GM18526 (cell line): ENCODE measurements around the gene KCTD16.

Source experiments
- POLR2A ChIP-seq: IDR thresholded peaks from 3 replicates; pipeline ENCODE4 v1.6.1; 2011; ENCODE audit not compliant: insufficient read length; ENCODE audit errors: extremely low read depth

KCTD16 gene

GRCh38 chr5:144292029-144292428, 121.4 kb downstream of the KCTD16 start:
- TF ChIP-seq POLR2A = no peak

DNA sequence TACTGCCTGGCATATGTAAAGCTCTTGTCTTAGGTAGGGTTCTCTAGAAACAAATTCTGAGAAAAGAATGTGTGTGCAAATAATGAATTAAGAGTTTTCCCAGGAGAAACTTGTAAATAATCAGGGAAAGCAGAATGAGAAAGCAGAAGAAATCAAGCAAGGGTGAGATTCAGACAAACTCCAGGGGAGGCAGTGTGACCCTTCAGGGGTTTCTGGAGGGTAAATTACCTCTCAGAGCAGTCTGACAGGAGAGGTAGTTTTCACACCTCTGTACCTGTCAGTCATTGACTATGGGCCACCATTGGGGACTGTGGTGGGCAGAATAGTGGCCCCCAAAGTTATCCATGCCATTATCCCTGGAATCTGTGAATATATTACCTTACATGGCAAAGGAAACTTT, 124.6 kb downstream of the KCTD16 start:
- TF ChIP-seq POLR2A = no peak

- no peak for TF ChIP-seq POLR2A
Observed at GRCh38 chr5:144297081-144297480, 126.4 kb downstream of the KCTD16 start.

GRCh38 chr5:144298658-144299057, 128.0 kb downstream of the KCTD16 start:
- no peak for TF ChIP-seq POLR2A

DNA sequence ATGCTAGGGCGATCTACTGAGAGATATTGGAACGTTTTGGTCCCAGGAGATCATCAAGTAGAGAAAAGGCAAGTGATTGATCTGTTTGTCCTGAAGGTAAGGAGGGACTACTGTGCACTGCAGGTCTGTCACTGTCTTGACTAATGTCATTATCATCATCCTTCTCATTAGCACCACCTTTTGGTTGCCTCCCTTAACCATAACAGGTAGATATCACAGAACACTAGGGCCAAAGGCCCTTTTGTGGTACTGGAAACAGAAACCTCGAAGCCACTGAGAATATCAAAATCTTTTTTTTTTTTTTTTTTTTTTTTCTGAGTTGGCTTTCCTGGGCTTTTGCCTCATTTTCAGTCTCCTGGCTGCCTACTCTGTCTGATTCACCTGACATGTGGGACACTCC, 134.0 kb downstream of the KCTD16 start:
- no peak for TF ChIP-seq POLR2A

DNA sequence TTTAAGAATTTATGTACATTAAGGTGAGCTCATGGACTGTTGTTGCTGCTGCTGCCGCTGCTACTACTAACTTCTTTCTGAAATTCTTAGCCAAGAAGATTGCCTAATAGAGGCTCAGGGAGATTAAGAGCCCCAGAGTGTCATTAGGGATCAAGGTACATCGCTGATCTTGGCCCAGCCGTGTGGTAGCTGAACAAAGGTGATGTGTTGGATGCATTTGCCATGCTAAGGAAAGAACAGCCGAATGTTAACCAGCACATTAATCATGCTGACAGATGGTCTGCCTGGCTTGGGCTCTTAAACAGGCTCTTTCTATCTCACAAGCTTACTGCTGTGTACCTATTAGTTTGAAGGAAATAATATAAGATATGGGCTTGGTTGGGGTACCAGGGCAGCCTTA, 137.1 kb downstream of the KCTD16 start:
- TF ChIP-seq POLR2A = no peak

DNA sequence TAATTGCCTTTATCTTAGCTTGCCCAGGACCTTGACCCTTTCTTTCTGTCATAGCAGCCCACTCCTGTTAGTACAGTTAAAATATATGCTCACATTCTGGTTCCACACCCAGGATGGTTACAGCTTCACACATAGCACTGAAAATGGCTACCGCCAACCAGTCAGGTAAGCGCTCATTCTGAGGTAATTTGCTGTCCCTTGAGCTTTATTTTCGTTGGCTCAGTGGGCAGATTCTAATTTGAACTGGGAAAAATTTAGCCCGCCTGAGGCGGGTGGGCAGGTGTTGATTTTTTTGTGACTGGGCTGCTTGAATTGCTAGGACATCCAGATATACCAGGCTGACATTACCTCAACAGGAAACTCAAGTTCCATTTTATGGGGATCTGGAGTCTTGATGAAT, 137.5 kb downstream of the KCTD16 start:
- TF ChIP-seq POLR2A = no peak

DNA sequence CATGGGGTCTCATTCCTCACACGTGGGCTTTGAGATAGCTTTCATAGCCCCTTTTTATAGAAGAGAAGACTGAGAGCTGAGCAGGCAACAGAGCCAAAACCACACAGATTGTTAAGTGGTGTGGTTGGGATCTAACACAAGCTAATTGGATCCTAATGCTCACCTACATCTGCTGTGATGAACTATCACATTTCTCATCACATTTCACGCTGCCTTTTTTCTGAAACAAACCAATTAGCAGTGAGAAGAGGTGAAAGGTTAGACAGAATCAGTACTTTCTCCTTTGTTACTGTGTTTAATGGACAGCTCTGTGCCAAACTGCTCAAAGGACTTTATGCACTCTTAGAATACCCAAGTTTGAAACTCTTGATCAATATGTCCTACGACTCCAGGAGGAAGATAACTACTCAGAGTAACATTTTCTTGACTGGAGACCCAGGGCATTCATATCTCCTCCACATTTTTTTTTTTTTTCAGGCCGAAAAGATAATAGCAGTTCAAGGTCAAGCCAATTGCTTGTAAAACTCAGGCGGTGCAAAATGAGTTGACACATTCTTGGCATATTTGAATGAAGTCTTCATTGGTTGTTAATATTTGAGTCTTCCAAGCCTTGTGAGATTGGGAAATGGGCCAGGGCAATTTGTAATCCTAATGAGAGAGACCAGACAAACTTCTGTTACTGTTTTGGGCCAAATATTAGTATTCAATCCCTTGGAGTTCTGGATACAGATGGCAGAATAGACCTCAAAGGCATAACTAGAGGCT, 138.4 kb downstream of the KCTD16 start:
- TF ChIP-seq POLR2A = no peak

GRCh38 chr5:144310621-144311020, 139.9 kb downstream of the KCTD16 start:
- no peak for TF ChIP-seq POLR2A

DNA sequence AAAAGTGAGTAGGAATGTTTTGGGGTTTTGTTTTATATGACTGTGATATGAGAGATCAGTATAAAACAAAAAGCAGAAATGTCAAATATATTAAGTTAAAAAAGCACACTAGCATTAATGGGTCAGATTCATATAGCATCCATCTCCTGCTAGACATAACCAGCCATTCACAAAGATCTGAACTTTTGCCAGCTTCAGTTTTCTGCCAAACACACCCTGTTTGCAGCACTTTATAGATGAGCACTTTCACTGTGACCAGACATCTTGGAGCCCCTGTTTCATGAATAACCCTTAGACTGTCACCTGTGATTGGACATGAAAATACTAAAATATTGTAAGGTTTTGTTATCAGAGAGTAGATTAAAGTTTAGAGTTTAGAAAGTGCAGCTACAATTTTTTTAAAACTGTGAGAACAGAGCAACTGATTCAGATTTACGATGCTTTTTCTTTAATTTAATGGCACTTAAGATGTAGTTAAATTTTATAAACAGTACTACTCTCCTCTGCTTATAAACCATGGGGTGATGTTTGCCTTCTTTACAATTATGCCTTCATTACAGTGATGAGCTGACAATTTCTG, 142.6 kb downstream of the KCTD16 start:
- no peak for TF ChIP-seq POLR2A

- TF ChIP-seq POLR2A = no peak
Observed at GRCh38 chr5:144315026-144315425, 144.4 kb downstream of the KCTD16 start.

DNA sequence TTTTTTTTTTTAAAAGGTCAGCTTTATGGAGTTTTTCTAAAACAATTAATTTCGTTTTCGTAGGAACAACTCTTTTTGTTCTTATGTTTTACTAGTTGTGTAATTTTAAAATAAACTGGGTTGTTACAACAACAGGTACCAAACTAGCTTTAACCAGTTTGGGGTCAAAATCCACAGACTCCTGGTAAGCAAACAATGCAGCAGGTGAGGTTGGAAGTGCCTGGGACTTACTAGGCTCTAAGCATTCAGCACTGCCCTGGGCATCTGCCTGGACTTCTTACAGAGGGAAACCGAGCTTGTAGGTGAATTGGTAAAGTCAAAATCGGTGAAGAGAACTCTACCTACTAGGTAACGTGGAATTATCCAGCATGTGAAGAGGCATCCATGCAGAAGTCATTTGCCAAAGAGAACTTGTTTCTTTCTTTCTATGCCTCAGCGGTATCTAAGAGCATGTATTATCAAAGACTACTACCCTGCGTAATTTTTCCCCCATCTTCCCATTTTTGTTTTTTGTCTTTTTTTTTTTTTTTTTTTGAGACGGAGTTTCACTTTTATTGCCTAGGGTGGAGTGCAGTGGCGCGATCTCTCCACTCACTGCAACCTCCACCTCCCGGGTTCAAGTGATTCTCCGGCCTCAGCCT, 145.4 kb downstream of the KCTD16 start:
- no peak for TF ChIP-seq POLR2A

DNA sequence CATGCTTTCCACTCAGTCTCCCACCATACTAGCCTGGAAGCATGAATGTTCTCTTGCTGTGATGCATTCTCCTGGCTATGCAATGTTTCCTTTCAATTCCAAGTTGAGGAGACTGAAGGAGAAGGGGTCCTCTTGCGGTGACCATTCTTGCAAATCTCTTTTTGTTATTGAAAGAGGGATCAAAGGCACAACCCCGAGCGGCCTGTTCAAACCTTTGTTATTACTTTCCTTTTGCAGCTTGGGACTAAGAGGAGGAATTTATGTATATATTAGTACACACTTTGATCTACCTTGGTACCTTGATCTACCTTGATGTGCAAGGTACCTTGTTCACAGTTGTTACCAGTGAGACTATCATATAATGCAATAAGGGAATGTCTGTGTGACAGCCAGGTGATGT, 147.3 kb downstream of the KCTD16 start:
- TF ChIP-seq POLR2A = no peak

- TF ChIP-seq POLR2A = no peak
Observed at GRCh38 chr5:144318460-144318859, 147.8 kb downstream of the KCTD16 start.

DNA sequence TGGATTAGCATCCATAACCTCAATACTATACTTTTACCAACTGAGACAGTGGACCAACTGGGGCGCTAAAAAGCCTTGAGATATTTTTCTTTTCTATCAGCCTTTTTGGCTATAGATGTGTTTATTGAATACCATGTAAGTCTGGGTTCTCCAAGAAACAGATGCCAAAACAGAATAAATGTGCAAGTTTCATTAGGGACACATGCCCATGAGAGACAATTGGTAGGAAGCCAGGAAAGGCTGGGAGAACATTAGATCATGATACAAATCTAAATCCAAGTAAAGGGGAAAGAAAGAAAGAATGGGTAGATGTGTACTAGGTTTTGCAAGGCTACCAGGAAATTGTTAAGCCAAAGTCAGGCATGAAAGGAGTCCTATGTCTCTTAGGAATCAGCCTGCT, 152.5 kb downstream of the KCTD16 start:
- TF ChIP-seq POLR2A = no peak

GRCh38 chr5:144325532-144325931, 154.9 kb downstream of the KCTD16 start:
- no peak for TF ChIP-seq POLR2A

GRCh38 chr5:144328494-144328893, 157.8 kb downstream of the KCTD16 start:
- TF ChIP-seq POLR2A = no peak

- no peak for TF ChIP-seq POLR2A
Observed at GRCh38 chr5:144328980-144329379, 158.3 kb downstream of the KCTD16 start.
